Activated CD8-positive, alpha-beta memory T cell treated with anti-CD3 and anti-CD28 coated beads, Interleukin-2, amount 50 U/mL, for 48 hours (primary cell): ENCODE data around the gene PGGHG.
"Not testable (repeated sequence)": the region's sequence is repeated elsewhere in the genome, so short reads cannot be mapped to it uniquely, and the experiment has no call there.

Experiments used
- DNase-seq: peaks from one replicate; pipeline ENCODE4 v3.0.0-alpha.2; 2020

The PGGHG gene

DNA sequence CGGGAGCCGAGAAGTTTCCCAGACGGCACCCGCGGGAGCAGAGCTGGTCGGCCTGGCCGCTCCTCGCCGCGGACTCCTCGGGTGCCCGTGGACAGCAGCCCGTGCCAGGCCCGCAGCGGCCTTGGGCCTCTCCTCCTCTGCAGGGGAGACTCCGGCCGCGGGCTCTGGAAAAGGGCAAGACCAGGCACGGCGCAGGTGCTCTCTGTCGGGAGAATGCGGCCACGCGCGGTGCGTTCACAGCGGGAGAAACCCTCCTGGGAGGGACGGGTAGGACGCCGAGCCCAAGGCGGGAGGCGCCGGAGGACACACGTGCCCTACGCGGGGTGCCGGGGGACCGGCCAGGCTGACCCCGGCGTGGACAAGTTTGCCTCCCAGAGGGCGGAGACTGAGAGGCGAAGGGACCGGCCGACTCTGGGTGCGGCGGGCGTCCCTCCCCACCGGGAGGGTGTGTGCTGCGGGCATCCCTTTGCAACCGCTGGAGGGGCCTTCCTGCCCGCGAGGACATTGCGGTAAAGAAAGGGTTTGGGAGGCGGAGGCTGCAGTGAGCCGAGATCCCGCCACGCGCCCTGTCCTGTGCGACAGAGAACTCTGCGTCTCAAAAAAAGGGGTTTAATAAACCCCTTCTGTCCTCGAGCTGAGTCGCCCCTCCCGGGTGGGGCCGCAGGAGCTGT, 27.2 kb downstream of the PGGHG start:
- DNase-seq, result peak; percentile 72

DNA sequence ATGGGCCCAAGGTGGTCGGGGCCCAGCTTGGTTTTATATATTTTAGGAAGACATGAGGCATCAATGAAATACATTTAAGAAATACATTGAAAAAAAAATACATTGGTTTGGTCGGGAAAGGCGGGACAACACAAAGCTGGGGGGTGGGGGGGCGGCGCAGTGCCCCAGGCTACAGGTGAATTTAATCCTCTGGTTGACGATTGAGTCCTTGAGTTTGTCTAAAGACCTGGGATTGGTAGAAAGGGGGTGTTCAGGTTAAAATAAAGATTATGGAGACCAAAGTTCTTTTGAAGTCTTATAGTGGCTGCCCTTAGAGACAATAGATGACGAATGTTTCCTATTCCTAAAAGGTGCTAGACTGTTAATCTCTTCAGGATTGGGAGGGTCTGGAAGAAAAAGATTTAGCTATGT, 28.0 kb downstream of the PGGHG start:
- no peak for DNase-seq

DNA sequence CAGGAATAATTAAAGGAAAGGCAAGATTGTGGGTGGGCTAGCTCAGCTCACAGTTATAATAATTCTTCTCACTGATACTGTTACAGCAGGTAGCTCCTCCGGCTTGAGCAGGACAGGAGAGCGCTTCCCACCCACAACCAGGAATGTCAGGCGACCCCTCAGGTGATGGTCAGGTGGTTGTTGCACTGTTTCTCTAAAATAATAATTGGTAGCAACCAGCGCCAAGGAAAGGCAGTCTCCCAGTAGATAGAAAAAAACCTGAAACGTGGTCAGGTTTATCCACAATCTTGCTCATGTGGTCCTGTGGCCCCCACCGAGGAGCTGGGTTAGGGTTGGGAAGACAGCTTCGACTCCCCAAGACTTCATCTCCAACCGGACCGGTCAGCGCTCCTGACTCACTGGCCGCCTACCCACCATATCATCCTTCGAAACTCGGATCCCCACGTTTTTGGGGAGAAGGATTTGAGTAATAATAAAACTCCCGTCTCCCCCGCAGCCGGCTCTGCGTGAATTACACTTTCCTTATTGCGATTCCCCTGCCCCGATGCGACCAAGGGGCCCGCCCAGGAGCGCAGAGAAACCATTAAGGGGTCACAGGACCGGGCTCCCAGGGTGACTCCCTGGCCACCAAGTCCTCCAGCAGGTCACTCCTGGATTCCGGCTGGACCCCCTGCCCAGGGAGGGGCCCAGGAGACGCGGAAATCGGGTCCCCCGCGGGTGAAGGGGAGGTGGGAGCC, 28.9 kb downstream of the PGGHG start:
- not testable (repeated sequence) for DNase-seq

DNA sequence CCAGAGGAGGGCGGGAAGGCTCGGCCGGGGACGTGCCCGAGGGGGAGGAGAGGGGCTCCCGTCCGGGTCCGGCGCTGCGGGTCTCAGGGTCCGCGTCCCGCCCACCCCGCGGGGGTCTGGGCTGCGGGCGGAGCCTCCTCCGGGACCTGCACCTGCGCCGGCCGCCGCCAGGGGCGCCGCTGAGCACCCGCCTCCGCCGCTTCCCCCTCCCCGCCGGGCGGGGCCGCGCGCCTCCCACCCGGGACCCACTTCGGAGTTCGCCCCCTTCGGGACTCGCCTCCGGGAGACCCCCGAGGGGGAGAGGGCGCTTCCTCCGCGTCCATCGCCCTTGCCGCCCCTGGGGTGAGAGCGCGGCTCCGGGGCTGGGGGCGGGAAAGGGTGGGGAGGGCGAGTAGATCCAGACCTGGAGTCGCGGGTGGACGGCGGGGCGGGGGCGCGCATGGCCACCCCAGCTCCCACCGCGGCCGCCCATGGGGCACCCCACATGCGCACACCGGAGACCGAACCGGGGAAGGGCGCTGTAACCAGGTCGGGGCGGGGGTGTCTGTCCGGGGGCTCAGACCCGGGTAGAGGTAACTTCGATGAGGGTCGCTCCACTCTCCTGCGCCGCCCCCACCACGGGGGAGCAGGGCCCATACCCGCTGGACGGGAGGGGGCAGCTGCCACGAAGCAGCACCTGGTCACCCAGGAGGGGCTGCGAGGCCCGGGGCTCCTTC, 29.6 kb downstream of the PGGHG start:
- not testable (repeated sequence) for DNase-seq

DNA sequence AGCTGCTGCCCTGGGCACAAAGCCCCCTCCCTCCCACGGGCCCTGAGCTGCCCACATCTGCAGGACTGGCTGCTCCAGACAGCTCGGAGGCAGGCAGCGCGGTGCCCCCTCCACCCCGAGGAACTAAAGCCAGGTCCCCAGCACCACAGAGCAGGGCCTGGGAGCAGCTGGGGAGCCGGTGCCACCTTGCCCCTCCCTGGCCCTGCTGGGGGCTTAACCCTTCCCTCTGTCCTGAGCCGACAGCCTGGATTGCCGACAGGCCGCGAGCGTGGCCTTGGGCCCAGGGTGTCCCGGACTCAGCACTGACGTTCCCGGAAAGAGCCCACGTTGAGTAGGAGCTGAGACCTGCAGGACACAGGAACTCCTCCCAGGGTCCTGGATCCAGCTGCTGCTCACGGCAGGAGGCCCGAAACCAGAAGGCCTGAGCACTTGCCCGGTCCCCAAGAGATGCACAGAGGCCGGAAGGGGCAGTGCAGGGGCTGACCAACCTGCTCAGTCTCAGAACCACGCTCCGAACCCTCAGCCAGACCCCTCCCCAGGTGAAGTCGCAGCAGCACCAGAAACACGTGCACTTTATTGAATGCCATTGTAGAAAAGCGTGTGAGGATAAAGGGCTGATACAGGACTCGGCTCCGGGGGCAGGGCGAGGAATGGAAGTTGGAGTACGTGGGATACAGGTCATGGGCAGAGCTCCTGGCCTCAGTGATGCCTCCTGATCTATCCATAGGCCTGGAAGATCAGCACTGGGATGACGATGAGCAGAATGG, 30.4 kb downstream of the PGGHG start:
- DNase-seq, result peak; percentile 73

DNA sequence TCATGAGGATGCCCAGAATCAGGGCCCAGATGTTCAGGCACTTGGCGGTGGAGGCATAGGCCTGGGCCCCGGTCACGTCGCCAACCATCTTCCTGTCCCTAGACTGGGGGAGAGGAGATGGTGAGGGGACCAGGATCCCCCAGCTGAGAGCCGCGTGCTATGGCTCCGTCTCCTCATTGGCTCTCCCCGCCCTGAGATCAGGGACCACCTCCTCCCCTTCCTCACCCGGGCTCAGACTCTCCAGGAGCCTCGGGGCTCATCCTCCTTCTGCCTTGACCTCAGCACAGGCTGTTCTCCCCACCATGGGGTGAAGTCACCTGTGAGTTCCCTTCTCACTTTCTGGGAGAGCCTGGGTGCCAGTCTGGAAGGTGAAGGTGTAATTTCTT, 31.0 kb downstream of the PGGHG start:
- DNase-seq, result peak; percentile 61

DNA sequence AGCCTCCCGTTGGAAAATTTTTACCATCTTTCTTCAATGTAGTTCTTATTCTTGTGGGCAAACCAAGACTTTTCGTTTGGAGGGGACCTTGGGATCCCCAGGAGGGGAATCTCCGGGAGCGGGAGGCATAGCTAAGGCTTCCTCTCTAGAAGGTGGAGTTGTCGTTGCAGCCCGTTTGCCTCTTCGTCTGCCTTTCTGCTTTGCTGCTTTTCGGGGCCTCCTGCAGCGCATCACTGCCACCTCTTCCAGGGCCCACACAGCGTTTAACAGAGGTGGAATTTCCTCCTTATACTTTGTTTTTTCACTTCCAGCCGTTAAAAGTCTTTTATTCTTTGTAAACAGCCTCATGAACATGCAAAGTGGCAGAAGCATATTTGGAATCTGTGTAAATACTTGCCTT, 35.2 kb downstream of the PGGHG start:
- DNase-seq, result peak; percentile 43

DNA sequence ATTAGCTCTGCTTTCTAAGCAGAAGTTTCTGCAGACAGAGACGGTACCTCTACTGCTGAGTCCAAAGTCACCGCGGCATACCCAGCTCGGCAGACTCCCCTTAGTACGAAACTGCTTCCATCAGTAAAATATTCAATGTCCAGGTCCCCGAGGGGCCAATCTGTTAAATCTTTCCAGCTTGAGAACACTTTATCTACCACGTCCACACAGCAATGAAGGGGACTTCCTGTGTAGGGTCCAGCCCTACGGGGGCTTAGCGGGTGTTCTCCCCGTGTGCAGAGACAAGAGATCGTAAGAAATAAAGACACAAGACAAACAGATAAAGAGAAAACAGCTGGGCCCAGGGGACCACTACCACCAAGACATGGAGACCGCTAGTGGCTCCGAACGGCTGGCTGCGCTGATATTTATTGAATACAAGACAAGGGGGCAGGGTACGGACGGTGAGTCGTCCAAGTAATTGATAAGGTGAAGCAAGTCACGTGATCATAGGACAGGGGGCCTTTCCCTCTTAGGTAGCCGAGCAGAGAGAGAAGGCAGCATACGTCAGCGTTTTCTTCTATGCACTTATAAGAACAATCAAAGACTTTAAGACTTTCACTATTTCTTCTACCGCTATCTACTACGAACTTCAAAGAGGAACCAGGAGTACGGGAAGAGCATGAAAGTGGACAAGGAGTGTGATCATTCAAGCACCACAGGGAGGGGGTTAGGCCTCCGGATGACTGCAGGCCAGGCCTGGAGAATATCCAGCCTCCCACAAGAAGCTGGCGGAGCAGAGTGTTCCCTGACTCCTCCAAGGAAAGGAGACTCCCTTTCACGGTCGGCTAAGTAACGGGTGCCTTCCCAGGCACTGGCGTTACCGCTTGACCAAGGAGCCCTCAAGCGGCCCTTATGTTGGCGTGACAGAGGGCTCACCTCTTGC, 35.9 kb downstream of the PGGHG start:
- peak; percentile 50 for DNase-seq

DNA sequence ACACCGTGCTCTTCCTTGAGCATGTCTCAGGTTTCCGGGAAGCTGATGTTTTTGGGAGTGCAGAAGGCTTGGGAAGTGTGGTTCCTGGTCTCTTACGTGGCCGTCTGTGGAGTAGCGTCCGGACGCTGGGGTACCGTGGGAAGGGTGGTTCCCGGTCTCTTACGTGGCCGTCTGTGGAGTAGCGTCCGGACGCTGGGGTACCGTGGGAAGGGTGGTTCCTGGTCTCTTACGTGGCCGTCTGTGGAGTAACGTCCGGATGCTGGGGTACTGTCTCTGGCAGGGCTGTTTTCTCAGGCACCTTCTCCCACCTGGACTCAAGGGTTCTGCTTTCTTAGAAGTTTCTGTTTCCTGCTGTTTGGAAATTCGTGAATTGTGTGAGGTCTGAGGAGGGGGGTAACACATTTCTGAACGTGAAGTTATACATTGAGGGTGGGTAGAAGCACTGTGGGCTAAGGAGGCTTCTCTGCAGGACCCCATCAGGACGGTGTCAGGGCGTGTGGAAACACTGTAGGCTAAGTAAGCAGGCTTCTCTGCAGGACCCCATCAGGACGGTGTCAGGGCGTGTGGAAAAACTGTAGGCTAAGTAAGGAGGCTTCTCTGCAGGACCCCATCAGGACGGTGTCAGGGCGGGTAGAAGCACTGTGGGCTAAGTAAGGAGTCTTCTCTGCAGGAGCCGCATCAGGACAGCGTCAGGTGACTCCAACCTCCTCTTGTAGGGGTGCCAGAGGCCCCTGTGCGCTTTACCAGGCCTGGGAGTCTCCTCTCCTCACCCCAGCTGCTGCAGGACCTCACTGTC, 37.1 kb downstream of the PGGHG start:
- no peak for DNase-seq

DNA sequence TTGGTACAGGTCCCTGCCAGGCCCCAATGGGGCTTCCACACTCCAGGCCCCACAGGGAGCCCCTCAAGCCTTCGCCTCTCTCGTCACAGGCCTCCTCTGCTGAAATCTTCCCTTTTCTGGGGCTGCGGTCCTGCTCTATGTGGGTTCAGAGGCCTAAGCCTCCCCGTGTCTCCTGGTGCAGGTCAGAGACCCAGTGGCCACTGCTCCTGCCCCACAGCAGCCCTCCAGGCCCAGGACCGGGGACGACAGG, 37.6 kb downstream of the PGGHG start:
- DNase-seq, result peak; percentile 75

DNA sequence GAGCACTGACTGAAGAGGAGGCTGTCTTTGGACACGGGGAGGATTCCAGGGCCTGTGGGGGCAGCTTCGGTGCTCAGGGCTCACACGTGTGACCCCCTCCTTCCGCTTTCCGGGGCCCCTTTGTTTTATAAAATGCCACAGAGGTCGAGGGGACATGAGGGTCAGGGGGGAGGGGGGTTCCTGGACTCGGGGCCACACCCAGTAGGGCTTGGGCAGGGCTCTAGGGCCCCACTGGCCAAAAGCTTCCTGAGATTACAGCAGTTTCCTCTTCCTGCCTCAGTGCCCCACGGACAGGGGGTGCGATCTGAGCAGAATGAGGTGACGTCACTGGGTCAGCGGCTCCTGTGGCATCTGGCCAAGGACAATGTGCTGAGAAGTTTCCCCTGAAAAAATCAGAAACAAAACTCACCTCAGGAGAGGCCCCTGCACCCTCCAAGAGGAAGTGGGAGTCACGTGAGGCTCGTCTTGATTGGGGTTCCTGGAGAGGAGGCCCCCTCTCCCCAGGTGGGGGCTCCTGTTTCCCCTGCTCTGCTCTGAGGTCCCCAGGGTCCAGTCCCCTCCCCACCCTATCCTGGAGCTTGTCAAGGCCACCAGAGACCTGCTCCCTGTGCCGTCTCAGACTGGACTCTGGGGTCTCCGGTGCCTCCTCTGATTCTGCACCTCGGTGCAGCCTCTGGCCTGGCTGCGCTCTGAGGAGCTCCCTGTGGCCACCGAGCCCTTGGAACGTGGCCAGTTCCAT, 38.1 kb downstream of the PGGHG start:
- peak; percentile 84 for DNase-seq

DNA sequence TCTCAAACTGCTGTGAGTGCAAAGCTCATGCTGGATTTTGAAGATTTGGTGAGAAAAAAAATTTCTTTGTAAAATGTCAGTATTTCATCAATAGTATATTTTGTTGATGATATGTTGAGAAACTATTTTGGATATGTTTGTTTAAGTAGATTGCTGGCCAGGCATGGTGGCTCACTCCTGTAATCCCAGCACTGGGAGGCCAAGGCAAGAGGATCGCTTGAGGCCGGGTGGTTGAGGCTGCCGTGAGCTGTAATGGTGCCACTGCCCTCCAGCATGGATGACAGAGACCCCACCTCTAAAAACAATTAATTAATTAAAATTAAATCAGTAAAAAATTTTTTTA, 38.6 kb downstream of the PGGHG start:
- no peak for DNase-seq

DNA sequence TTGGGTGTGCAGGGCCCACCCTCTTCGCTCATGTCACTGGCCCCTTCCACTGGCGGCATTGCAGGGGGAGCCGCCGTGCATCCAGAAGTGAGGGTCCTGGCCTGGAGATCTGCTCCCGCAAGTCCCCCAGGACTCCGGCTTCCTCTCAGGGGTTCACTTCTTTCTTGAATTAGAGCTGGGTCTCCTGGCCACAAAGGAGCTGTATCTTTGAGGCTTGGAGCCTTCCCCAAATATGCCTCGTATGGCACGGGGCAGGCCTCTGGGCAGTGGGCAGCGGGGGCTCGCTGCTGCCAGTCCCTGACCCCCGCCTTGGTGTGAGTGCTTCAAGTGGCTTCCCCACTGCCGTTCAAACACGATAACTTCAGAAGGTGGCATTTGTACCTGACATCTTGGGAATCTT, 39.1 kb downstream of the PGGHG start:
- DNase-seq, result peak; percentile 52

DNA sequence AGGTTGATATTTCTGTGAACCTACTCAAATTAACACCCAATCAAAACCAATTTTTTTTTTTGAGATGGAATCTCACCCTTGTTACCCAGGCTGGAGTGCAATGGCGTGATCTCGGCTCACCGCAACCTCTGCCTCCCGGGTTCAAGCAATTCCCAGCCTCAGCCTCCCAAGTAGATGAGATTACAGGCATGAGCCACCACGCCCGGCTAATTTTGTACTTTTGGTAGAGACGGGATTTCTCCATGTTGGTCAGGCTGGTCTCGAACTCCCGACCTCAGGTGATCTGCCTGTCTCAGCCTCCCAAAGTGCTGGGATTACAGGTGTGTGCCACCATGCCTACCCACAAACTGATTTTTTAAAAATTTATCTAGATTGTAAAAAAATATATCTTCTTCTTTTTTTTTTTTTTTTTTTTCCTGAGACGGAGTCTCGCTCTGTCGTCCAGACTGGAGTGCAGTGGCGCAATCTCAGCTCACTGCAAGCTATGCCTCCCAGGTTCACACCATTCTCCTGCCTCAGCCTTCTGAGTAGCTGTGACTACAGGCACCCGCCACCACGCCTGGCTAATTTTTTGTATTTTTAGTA, 39.7 kb downstream of the PGGHG start:
- DNase-seq, result peak; percentile 44

DNA sequence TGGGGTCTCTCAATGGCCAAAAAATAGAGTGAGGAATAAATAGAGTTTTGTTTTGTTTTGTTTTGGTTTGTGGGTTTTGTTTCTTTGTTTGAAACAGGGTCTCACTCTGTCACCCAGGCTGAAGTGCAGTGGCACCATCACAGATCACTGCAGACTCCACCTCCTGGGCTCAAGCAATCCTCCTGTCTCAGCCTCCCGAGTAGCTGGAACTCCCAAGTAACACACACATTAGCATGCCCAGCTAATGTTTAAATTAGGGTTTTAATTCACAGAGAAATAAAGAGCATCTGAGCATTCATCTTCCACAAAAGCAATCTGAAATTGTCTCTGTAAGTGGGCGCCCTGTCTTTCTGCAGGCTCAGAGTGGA, 40.9 kb downstream of the PGGHG start:
- DNase-seq, result peak; percentile 48

DNA sequence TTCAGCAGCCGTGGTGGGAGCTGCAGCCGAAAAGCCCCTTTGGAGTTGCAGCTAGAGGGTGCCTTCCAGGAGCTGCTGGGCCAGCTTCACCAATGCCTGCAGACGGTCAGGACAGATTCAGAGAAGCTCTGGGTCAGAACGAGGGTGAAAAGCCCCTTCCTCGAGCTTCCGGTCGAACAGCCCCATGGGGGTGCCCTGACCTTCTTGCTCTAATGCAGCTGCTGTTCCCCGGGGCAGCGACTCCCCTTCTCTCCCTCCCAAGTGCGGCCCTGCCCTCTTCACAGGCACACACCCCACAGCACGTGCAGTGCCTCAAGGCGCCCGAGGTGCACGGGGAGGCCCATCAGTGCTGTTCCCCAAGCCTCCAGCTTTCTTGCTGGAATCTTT, 41.4 kb downstream of the PGGHG start:
- DNase-seq, result peak; percentile 57

DNA sequence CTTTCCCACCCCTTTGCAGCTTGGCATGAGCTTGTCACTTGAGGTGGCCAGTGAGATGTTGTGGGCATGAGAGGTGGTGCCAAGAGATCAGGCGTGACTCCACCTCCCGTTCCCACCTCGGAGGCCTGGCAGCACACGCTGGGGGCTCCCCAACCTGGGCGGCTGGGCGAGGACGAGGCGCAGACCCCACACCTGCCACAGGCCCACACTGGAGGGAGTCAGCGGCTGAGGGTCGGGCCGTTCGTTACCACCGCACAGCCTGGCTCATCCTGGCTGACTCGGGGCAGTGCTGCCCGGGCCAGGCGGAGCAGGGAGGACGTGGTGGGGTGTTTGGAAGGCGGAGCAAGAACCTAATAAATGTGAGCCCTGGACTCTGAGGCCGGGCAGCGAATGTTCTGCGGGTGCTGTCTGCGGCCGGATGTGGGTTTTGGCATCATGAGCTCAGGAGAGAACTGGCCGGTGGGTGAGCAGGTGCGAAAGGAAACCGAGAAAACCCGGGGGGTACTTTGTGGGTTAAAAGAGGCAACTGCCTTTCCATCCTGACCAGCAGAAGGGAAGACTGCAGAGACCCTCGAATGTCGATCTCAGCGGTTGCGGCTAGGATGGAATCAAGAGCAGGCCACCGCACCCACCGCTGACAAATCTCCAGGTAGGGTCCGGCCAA, 41.9 kb downstream of the PGGHG start:
- DNase-seq, result peak; percentile 66

DNA sequence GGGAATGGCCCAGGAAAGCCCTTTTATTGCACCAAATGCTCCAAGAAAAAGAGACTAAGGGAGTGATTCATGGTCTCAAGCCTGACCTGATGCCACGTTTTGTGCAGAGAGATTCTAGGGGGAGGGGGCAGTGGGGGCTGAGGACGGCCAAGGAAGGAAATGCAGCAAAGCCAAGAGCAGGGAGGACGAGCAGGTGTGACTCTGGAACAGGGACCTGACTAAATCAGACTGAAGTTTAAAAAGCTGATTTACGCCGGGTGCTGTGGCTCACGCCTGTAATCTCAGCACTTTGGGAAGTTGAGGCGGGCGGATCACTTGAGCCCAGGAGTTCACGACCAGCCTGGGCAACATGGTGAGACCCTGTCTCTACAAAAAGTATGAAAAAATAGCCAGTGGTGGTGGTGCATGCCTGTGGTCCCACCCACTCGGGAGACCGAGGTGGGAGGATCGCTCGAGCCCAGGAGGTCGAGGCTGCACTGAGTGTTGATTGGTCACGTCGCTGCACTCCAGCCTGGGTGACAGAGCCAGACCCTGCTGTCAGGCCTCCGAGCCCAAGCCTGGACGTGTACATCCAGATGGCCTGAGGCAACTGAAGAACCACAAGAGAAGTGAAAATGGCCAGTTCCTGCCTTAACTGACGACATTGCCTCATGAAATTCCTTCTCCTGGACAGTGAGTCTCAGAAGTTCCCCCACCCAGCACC, 42.6 kb downstream of the PGGHG start:
- peak; percentile 45 for DNase-seq
